ENCODE measurements around the gene NCOA3. TPM values are rescaled to one million over a fixed set of nuclear protein-coding genes. Genes with fewer than 3 reads are reported as not detected.

NCOA3 gene
- total RNA-seq, 1 experiment from 2014 or later: 17.5 TPM

DNA sequence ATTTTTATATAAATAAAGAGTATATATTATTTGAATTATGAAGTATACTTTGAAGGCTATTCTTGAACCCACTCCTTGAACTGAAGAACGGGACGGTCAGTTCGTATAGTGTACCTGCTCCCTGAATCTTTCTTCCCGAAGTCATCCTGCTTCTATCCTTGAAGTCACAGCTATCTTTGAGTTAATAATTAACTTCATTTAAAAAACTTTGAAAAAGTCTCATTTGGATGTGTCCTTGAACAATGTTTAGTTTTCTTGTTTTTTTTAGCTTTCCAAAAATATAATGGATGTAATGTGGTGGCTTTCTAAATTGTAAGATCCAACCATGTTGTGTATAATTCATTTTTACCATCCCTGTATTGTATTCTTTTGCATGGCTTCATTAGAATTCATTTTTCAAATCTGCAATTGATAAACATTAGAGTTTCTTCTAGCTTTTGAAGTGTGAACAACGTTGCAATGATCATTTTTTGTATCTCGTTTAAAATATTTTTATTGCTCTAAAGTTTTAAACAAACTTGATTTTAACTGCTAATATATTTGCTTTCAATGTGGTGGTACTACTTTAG lies 94.4 kb downstream of the NCOA3 start:
- DNase-seq (ENCODE audit: low read depth): no peak

- DNase-seq (ENCODE audit: low read depth): no peak
Observed at GRCh38 chr20:47597090-47597489, 95.4 kb downstream of the NCOA3 start.

DNA sequence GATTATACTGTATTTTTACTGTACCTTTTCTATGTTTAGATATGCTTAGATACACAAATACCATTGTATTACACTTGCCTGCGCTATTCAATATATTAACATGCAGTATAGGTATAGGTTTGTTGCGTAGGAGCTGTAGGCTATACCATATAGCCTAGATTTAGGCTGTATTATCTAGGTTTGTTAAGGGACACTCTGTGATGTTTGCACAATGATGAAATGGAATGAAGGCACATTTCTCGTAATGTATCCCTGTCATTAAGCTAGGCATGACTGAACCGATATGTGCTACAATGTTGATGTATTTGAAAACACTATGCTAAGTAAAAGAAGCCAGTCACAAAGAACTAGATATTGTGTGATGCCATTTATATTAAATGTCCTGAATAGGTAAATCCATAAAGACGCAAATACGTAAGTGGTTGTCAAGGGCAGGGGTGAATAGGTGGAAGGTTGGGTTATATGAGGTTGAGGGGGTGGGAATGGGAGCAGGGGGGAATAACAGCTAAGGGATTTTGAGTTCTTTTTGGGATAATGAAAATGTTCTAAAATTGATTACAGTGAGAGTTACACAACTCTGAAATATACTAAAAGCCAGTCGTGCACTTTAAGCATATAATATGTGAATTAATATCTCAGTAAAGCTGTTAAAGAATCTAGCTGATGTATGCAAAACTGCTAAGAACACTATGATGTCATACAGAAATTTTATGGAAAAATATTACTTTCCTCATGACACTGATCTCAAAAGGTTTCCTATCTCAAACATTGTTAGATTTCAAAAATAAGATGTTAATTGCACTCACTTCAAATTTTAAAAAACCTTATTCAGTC lies 97.4 kb downstream of the NCOA3 start:
- no peak for DNase-seq (ENCODE audit: low read depth)

DNA sequence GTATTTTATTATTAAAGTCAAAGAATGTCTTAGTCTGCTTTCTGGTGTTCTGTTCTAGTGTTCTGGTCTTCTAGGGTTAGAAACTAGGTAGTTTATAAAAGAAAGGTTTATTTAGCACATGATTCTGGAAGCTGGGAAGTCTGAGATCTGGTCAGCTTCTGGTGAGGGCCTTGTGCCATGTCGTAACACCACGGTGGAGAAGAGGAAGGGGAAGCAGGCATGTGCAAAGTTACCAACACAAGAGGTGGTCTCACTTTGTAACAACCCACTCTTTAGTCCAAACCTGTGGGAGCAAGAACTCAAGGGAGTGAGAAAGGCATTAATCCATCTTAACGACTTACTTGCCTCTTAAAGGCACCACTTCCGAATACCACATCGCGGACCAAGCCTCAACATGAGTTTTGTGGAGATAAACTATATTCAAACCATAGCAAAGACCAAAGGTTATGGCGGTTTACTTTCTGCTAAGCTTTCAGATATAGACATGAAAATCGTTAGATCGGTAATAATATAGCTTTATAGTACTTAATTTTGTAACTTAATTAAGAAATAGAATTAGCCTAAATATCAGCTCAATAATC lies 99.4 kb downstream of the NCOA3 start:
- no peak for DNase-seq (ENCODE audit: low read depth)

DNA sequence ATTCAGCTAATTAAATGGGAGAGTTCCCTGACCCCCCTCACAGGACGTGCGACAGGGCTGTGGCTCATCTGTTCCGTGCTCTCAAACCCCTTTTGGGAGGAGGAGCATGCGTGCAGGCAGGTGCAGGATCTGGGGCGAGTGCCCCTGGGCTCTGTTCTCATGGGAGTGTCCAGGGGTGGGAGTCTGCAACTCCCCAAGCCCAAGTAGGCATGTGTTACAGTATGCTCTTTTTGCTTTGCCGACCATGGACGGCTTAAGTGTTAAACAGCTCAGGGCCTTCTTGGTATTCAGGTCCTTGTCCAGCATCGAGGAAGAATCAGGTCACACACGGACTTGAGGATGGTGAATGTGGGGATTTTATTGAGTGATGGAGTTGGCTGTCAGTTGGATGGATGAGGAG lies 101.6 kb downstream of the NCOA3 start:
- no peak for DNase-seq (ENCODE audit: low read depth)

DNA sequence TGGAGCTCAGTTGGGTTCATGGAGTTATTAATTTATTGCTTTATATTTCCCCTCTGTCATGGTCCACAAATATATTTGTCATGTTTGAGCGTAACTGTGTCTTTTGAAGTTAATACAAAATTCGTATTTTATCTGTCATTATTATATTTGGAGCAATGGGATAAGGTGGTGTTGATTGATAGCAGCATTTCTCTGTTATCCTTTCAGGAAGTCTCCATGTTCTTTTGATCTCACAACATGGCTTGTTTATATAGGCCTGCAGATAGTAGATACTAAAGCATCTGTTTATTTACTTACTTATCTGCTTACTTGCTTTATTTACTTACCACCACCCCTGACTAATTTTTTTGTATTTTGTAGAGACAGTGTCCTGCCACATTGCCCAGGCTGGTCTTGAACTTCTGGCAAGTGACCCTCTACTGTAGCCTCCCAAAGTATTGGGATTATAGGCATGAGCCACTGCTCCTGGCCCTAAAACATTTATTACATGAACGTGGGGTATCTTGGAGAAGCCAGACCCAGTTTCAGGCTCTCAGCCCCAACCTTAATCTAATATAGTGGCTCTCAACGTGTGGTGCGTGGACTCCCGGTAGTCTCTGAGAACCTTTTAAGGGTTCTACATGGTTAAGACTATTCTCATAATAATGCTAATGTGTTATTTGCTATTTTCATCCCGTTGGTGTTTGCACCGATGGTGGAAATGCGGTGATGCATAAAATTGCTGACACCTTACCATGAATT lies 104.2 kb downstream of the NCOA3 start:
- DNase-seq (ENCODE audit: low read depth): no peak

DNA sequence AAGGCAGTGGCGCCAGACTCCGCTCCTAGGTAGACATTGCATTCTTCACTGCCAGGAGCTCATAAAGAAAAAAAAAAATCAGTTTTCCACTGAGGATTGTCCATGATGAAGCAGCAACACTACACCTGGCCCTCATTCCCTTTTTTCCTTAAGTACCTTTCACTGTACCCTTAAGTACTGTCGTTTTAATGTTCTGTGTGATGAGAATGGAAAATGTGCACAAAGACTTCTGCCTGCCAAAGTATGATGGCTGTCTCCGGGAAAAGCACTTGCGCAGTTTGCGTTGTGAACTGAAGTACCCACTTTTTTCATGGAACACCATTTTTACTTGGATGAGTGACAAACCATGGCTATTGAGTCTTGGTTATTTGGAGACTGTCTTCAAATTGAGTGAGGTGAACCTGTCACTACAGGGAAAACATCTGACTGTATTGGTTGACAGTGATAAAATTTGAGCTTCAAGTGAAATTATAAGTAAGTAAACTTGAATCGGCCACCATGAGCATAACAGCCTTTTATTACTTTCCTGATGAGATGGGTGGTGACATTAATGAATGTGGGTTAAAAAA lies 104.8 kb downstream of the NCOA3 start:
- no peak for DNase-seq (ENCODE audit: low read depth)

DNA sequence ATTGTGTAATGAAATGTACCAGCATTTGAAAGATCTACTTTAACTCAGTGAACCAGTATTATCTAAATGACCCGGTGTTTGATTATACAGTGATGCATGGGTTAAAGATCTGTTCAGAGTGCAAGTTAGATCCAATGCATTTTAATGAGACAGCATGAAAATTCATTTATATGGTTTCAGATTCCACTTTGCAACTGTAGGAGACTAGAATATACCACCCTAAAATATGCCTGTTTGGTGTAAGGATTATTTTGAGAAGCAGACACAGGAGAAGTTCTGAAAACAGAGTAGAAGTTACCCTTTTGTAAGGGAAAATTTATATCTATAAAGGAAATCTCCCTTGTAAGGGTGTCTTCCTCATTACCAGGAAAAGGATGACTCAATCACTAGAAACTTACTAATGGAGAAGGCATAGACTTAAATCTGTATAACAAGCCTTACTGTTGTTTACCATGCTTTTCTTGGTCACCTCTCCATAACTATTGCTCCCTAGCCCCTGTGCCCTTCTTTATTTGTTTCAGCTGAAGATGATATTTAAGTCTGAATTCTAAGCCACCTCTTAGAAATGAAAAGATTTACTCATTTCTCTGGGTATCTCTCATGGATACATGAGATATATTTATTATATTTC lies 105.4 kb downstream of the NCOA3 start:
- peak; percentile 12 for DNase-seq (ENCODE audit: low read depth)

- no peak for DNase-seq (ENCODE audit: low read depth)
Observed at GRCh38 chr20:47609001-47609400, 107.3 kb downstream of the NCOA3 start.

DNA sequence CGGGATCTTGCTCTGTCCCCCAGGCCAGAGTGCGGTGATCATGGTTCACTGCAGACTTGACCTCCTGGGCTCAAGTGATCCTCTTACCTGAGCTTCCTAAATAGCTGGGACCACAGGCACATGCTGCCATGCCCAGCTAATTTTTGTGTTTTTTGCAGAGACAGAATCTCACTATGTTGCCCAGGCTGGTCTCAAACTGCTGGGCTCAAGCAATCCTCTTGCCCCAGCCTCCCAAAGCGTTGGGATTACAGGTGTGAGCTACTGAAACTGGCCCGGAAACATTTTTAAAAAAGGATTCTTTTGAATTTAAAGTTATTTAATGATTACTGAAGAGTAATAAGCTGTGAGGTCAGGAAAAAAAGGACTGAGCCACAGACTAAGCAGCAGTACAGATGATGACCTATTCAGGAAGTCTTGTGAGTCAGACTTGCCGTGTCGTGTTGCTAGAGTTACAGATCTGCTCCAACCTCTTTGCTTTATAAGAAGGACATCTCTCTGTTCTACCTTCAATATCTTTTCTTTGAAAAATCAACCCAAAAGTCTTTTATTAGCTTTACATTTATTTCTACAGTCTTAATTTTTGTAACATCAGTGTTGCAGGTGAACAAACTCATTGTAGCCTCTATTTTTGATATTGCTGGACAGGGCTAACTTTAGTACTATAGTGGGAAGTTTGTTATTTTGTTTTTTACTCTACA lies 108.7 kb downstream of the NCOA3 start:
- peak; percentile 80 for DNase-seq (ENCODE audit: low read depth)

GRCh38 chr20:47610945-47611250 lies 109.2 kb downstream of the NCOA3 start:
- peak; percentile 12 for DNase-seq (ENCODE audit: low read depth)

DNA sequence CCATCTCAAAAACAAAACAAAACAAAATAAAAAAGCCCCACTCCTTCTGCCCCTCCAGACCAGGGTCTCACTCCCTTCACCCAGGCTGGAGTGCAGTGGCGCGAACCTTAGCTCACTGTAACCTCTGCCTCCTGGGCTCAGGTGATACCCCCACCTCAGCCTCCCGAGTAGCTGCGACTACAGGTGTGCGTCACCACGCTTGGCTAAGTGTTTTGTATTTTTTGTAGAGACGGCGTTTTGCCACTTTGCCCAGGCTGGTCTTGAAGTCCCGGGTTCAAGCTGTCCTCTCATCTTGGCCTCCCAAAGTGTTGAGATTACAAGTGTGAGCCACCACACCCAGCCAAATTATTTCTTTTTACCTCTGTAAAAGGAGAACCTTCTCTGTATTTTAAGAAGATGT lies 110.1 kb downstream of the NCOA3 start:
- no peak for DNase-seq (ENCODE audit: low read depth)

DNA sequence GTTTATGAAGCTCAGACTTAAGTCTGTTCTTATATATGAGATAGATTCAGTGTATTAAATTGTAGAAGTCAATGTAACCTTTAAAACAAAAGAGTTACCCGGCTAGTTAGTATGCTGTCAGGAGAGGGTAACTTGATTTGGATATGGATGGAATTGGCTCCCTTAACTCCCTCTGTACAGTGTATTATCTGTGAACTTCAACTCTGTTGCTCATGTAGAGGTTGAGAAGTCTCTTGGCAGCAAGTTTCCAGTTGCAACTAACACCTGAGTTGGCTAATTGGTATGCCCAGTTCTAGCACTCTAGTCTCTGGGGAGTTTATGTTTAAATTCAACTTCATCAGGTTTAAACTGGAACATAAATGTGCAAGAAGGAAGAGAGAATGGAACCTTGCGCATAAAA lies 111.0 kb downstream of the NCOA3 start:
- no peak for DNase-seq (ENCODE audit: low read depth)

DNA sequence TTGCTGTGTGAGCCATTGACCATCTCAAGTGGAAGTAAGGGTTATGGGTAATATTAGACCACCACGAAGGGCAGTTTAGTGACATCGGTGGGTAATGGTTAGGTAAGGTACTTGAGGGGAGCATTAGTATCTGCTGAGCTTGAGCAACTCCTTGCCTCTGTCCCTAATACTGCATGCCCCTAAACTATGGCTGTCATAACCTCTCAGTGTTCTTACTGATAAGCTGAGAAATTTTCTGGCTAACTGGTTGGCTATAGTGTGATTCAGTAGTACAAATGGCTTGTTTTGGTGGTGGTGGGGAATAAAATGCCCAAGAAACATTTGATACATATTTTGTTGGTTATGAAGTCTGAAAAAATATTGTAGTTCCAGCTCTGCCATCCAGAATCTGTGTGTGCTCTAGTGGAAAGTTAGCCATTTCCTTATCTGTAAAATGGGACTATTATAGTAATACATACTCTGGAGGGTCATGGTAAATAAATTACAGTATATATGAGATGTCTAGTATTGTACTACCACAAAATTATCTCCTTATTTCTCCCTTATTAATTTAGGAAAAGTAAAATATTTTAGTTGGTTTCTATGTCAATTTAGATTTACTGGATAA lies 113.1 kb downstream of the NCOA3 start:
- DNase-seq (ENCODE audit: low read depth): no peak

DNA sequence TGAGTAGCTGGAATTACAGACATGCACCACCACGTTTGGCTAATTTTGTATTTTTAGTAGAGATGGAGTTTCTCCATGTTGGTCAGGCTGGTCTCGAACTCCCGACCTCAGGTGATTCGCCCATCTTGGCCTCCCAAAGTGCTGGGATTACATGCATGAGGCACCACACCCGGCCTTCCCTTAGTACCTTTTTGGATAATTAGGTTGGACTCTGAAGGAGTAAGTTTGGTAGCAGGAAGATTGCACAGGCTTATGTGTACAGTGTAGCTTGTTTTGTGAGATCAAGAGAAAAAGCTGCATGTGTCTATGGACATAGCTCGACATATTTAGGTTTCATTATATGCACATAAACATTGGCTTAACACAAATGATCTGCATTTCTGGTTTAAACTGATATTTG lies 116.8 kb downstream of the NCOA3 start:
- no peak for DNase-seq (ENCODE audit: low read depth)

DNA sequence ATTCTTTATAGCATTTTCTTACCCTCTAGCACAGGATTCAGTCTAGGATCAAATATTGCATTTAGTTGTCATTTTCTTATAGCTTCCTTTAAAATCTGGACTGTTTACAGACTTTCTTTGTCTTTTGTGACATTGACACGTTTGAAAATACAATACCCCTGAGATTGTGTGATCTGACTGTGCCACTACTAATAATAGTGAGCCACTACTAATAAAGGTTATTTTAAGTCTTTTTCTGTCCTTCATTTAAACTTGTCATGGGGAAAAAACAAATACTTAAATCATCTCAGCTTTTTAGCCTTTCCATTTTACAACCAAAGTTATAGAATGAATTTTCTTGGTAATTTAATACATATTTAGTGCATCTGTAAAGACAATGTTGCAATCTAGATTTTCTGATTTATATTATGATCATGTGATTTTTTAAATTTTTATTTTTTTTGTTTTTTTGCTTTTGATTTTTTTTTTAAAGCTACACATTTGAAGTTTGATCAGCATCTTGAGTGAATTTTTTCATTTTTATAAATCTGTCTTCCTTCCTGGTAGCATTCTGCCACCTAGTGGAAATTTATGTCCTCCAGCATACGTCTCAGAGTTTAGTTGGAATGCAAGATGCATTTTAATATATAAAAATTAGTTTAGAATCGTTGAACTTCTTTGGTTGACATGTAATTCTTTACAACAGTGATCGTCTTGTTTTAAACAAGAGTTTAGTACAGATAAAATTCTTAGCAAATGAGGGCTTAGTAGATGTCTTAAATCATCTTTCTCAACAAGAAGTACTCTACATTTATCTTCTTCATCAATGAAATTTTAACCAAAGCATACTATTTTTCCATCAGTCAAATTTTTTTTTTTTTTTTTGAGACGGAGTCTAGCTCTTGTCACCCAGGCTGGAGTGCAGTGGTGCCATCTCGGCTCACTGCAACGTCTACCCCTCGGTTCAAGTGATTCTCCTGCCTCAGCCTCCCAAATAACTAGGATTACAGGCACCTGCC lies 119.4 kb downstream of the NCOA3 start:
- DNase-seq (ENCODE audit: low read depth): peak; percentile 63

GRCh38 chr20:47622118-47622665 lies 120.5 kb downstream of the NCOA3 start:
- DNase-seq (ENCODE audit: low read depth): no peak

GRCh38 chr20:47623206-47623605 lies 121.5 kb downstream of the NCOA3 start:
- DNase-seq (ENCODE audit: low read depth): peak; percentile 3

- no peak for DNase-seq (ENCODE audit: low read depth)
Observed at GRCh38 chr20:47627540-47627939, 125.9 kb downstream of the NCOA3 start.

Data from LHCN-M2 (cell line).